ENCODE results near the gene SERTAD3.
"Not testable (repeated sequence)": the region's sequence is repeated elsewhere in the genome, so short reads cannot be mapped to it uniquely, and the experiment has no call there.

SERTAD3 gene

GRCh38 chr19:40408598-40408925 is 35.6 kb downstream of the SERTAD3 start:
- not testable (repeated sequence) for DNase-seq (ENCODE audit: low read depth)

GRCh38 chr19:40407714-40408597 is 36.2 kb downstream of the SERTAD3 start:
- DNase-seq (ENCODE audit: low read depth) = no peak

GRCh38 chr19:40403262-40403984 is 40.7 kb downstream of the SERTAD3 start:
- DNase-seq (ENCODE audit: low read depth) = peak; percentile 64

- no peak for DNase-seq (ENCODE audit: low read depth)
Measured at GRCh38 chr19:40400559-40400958, 43.6 kb downstream of the SERTAD3 start.

GRCh38 chr19:40398417-40399131 is 45.6 kb downstream of the SERTAD3 start:
- peak; percentile 13 for DNase-seq (ENCODE audit: low read depth)

- DNase-seq (ENCODE audit: low read depth) = no peak
Measured at GRCh38 chr19:40397568-40397906, 46.6 kb downstream of the SERTAD3 start.

GRCh38 chr19:40396886-40397567 is 47.1 kb downstream of the SERTAD3 start:
- DNase-seq (ENCODE audit: low read depth) = no peak

GRCh38 chr19:40395956-40396355 is 48.2 kb downstream of the SERTAD3 start:
- DNase-seq (ENCODE audit: low read depth) = no peak

GRCh38 chr19:40394816-40395210 is 49.3 kb downstream of the SERTAD3 start:
- DNase-seq (ENCODE audit: low read depth) = no peak

GRCh38 chr19:40393894-40394815 is 50.0 kb downstream of the SERTAD3 start:
- DNase-seq (ENCODE audit: low read depth) = no peak

- no peak for DNase-seq (ENCODE audit: low read depth)
Measured at GRCh38 chr19:40392894-40393517, 51.1 kb downstream of the SERTAD3 start.

- DNase-seq (ENCODE audit: low read depth) = no peak
Measured at GRCh38 chr19:40392123-40392522, 52.0 kb downstream of the SERTAD3 start.
